Measurements from ENCODE around the gene VPS33A.

Gene VPS33A

GRCh38 chr12:122243965-122244364 lies 22.3 kb downstream of the VPS33A start:
- ChIA-PET POLR2A (ENCODE audit: low non-redundant PET) (no interaction called here), CTCF (interaction anchor here (0.6 kb wide), 1 partner anchor 92 kb away, joined by 4 read pairs; no protein-coding TSS in a partner anchor)
- TF ChIP-seq CTCF (conservative IDR thresholded peaks at IDR 0.05; ENCODE audit: low read depth) = no peak
- no peak overlapping the region for H3K27ac ChIP-seq
- no peak for DNase-seq (ENCODE audit: low spot score)

- POLR2A ChIA-PET (ENCODE audit: low non-redundant PET) = no interaction called here
- peak; percentile 52 for DNase-seq (ENCODE audit: low spot score)
- no peak overlapping the region for H3K27ac ChIP-seq
- no peak for TF ChIP-seq CTCF (conservative IDR thresholded peaks at IDR 0.05; ENCODE audit: low read depth)
- CTCF ChIA-PET = no interaction called here
Observed at GRCh38 chr12:122238861-122239260, 27.4 kb downstream of the VPS33A start.

- DNase-seq (ENCODE audit: low spot score) = no peak
- H3K27ac ChIP-seq = no peak overlapping the region
- ChIA-PET POLR2A (ENCODE audit: low non-redundant PET) (no interaction called here), CTCF (no interaction called here)
- TF ChIP-seq CTCF (conservative IDR thresholded peaks at IDR 0.05; ENCODE audit: low read depth) = no peak
Observed at GRCh38 chr12:122235741-122236140, 30.6 kb downstream of the VPS33A start.

GRCh38 chr12:122232691-122233090 lies 33.6 kb downstream of the VPS33A start:
- ChIA-PET CTCF (no interaction called here), POLR2A (ENCODE audit: low non-redundant PET) (no interaction called here)
- no peak for DNase-seq (ENCODE audit: low spot score)

GRCh38 chr12:122230798-122231197 lies 35.5 kb downstream of the VPS33A start:
- DNase-seq (ENCODE audit: low spot score) = no peak
- CTCF ChIA-PET = interaction anchor here (0.6 to 0.7 kb wide), 2 partner anchors 648 to 809 kb away, joined by 3 read pairs; no protein-coding TSS in a partner anchor

More at GRCh38 chr12:122232691-122233090, 33.6 kb downstream of the VPS33A start:
- TF ChIP-seq CTCF (conservative IDR thresholded peaks at IDR 0.05; ENCODE audit: low read depth) = no peak
- H3K27ac ChIP-seq = no peak overlapping the region

GRCh38 chr12:122228092-122228491 lies 38.2 kb downstream of the VPS33A start:
- ChIA-PET POLR2A (ENCODE audit: low non-redundant PET) (interaction anchor here (0.6 kb wide), 1 partner anchor 84 kb away, joined by 6 read pairs; no protein-coding TSS in a partner anchor), CTCF (no interaction called here)
- H3K27ac ChIP-seq = no peak overlapping the region

More at GRCh38 chr12:122230798-122231197, 35.5 kb downstream of the VPS33A start:
- TF ChIP-seq CTCF (conservative IDR thresholded peaks at IDR 0.05; ENCODE audit: low read depth) = no peak
- POLR2A ChIA-PET (ENCODE audit: low non-redundant PET) = no interaction called here
- H3K27ac ChIP-seq = no peak overlapping the region

More at GRCh38 chr12:122228092-122228491, 38.2 kb downstream of the VPS33A start:
- DNase-seq (ENCODE audit: low spot score) = no peak
- TF ChIP-seq CTCF (conservative IDR thresholded peaks at IDR 0.05; ENCODE audit: low read depth) = no peak

Measured in RWPE1 (cell line).